GM23248 (cell line): ENCODE measurements around the gene WDR91.

Source experiments
- EZH2 ChIP-seq: fragments of 200-600 bp; sonication (generic); IDR thresholded peaks from 2 replicates; pipeline ENCODE4 v1.6.1; 2018; ENCODE audit warnings: antibody characterized with exemption, mild to moderate bottlenecking; ENCODE audit not compliant: insufficient read depth, poor library complexity, severe bottlenecking
- EZH2phosphoT487 ChIP-seq: fragments of 200-600 bp; sonication (generic); IDR thresholded peaks from 2 replicates; pipeline ENCODE4 v1.6.1; 2018; ENCODE audit warnings: antibody characterized with exemption, moderate library complexity, mild to moderate bottlenecking, low read depth; ENCODE audit not compliant: insufficient read depth

- TF ChIP-seq EZH2 (no peak), EZH2phosphoT487 (no peak)
These were observed 35.0 kb upstream of the WDR91 start for GRCh38 chr7:135246191-135246825.
